Adrenal gland (tissue), 5 donors: ENCODE data around the gene THAP4.

ENCODE experiments used
- CTCF ChIP-seq, 6 experiments: fragments of 450-650 bp in 4 of 6; fragments of 200-600 bp in 2 of 6; sonication (generic) in 1 of 6; IDR thresholded peaks; 1 replicate in 5 of 6; 2 replicates in 1 of 6; pipeline versions ENCODE4 v1.5.1 to v1.8.0; 2016 to 2021; ENCODE audit warnings: antibody characterized with exemption in 6 of 6, mild to moderate bottlenecking in 2 of 6, moderate library complexity in 1 of 6
- POLR2A ChIP-seq, 2 donors: fragments of 450-650 bp; IDR thresholded peaks; one replicate each; pipeline ENCODE4 v1.6.1; 2017; ENCODE audit warnings: antibody characterized with exemption in 2 of 2, mild to moderate bottlenecking in 2 of 2, moderate library complexity in 1 of 2
- donor health status: DM: no; HTN: no; CAD: no.

GRCh38 chr2:241545523-241546473 is 91.2 kb downstream of the THAP4 start:
- no peak for TF ChIP-seq POLR2A (IDR thresholded peaks at IDR 0.05)
- TF ChIP-seq CTCF (IDR thresholded peaks at IDR 0.05), result no peak
